HG03558 (cell line): ENCODE results near the gene DUSP12.

Experiments used
- ATAC-seq: cut with Tn5 transposase; IDR thresholded peaks from one replicate; pipeline ENCODE4 v1.9.1; 2021; ENCODE audit warnings: moderate number of reproducible peaks; ENCODE audit not compliant: unreplicated experiment; ENCODE audit errors: extremely low read depth

The DUSP12 gene

GRCh38 chr1:161805399-161806197 is 56.0 kb downstream of the DUSP12 start:
- ATAC-seq, result no peak
